Measurements from ENCODE around the gene ADCY9.
"Not testable (repeated sequence)": the region's sequence is repeated elsewhere in the genome, so short reads cannot be mapped to it uniquely, and the experiment has no call there.

Gene ADCY9

DNA sequence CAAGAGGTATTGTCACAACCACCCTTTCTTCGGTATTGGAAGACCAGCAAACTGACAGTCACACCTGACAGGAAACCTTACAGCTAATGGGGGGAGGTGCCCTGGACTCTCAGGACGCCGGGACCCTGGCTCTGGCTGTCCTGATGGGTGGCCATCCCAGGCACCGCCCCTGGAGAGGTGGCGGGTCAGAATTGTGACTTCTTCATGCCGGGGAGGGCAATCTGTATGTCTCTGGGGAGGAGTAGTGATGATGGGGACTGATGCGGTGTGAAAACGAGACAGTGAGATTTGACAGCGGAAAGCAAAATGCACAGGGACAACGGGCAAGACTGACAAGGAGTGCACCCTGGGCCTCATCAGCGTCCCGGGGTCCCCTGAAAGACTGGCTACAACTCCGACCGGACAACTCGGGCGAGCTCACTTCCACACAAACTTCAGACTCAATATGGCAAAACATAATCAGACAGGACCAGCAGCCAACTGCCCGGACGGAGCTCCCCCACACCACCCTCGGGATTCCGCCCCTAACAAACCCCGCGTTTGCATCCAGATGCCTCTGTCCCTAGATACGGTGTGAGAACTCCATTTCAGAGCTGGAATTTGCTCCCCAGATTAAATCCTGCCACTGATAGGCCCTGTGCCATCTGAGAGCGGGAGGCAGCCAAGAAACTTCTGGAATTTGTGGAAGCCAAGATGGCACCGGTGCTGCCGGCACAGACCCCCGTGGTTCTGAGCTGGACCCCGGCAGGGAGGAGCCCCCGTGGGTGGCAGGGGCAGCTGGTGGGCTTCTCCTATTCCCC is 152.2 kb downstream of the ADCY9 start:
- no peak overlapping the region for H3K27ac ChIP-seq (ENCODE audit: low read length, poor library complexity, severe bottlenecking)
- H3K9me3 ChIP-seq (ENCODE audit: control insufficient read depth, low read length) = no peaks in the 10 kb centered on the region
- no peak overlapping the region for H3K14ac ChIP-seq (ENCODE audit: low read length in 2 of 2)
- no peak overlapping the region for H2BK15ac ChIP-seq (ENCODE audit: low read depth, poor library complexity, severe bottlenecking)
- H2AK5ac ChIP-seq (ENCODE audit: low read length, severe bottlenecking) = no peak overlapping the region
- WGBS = 90% methylated on average over 28 of the region's 29 CpGs
- H2BK5ac ChIP-seq (ENCODE audit: low read depth, low read length, poor library complexity, severe bottlenecking) = no peak overlapping the region
- no peak overlapping the region for H3K4ac ChIP-seq (ENCODE audit: low read depth in 1 of 2, low read length in 2 of 2)
- H4K8ac ChIP-seq (ENCODE audit: low read length) = no peak overlapping the region
- no peaks in the 10 kb centered on the region for H3K79me1 ChIP-seq (replicated peaks; ENCODE audit: low read length, poor library complexity, severe bottlenecking)
- H2BK12ac ChIP-seq (ENCODE audit: low read length in 2 of 2) = no peak overlapping the region
- H2AFZ ChIP-seq (ENCODE audit: low read depth, low read length) = no peak overlapping the region
- no peak overlapping the region for H3K23ac ChIP-seq (ENCODE audit: low read length in 2 of 2)
- no peak overlapping the region for H3K9ac ChIP-seq (ENCODE audit: low read length)
- no peak overlapping the region for H2BK120ac ChIP-seq (ENCODE audit: low read depth, low read length)
- H3K18ac ChIP-seq (ENCODE audit: low read depth in 1 of 2, low read length in 2 of 2) = no peak overlapping the region
- H4K91ac ChIP-seq (ENCODE audit: low read length) = no peak overlapping the region
- no peak for DNase-seq
- no peaks in the 10 kb centered on the region for H3K27me3 ChIP-seq (ENCODE audit: control insufficient read depth in 1 of 2, insufficient read depth in 1 of 2, low read length in 2 of 2)
- H3K4me2 ChIP-seq (ENCODE audit: low read length, poor library complexity, severe bottlenecking) = no peak overlapping the region
- peaks cover 19 to 26% of the 10 kb centered on the region in 2 experiments for H3K36me3 ChIP-seq (ENCODE audit: control insufficient read depth in 1 of 2, insufficient read depth in 2 of 2, low read depth in 1 of 2, low read length in 2 of 2)
- H3K4me1 ChIP-seq (ENCODE audit: control insufficient read depth, insufficient read depth, low read depth, low read length) = peaks cover 10% of the 10 kb centered on the region
- H3K4me3 ChIP-seq (ENCODE audit: insufficient read depth in 1 of 2, low read depth in 1 of 2, low read length in 2 of 2) = no peak overlapping the region

DNA sequence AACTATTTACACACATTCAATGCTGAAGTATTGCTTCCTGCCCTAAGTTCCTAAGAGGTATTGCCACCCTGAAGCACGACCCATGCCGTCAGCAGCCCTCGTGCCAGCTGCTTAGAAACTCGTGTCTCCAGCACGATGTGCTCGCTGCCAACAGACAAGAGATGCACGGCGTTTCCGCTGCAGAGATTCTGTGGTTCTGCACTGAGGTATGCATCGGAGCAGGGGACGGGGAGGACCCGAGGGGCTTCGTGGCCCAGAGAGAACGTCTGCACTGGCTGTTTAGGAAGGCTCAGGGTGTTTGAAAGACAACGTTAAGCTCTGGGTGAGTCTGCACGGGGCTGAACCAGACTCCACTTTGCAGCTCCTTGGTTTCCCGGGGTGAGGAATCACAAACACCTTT is 153.0 kb downstream of the ADCY9 start:
- H2BK120ac ChIP-seq (ENCODE audit: low read depth, low read length) = no peak overlapping the region
- H2AK5ac ChIP-seq (ENCODE audit: low read length, severe bottlenecking) = no peak overlapping the region
- peaks cover 19 to 26% of the 10 kb centered on the region in 2 experiments for H3K36me3 ChIP-seq (ENCODE audit: control insufficient read depth in 1 of 2, insufficient read depth in 2 of 2, low read depth in 1 of 2, low read length in 2 of 2)
- no peak overlapping the region for H3K18ac ChIP-seq (ENCODE audit: low read depth in 1 of 2, low read length in 2 of 2)
- H3K79me1 ChIP-seq (replicated peaks; ENCODE audit: low read length, poor library complexity, severe bottlenecking) = no peaks in the 10 kb centered on the region
- H3K4me1 ChIP-seq (ENCODE audit: control insufficient read depth, insufficient read depth, low read depth, low read length) = peaks cover 12% of the 10 kb centered on the region
- H3K14ac ChIP-seq (ENCODE audit: low read length in 2 of 2) = no peak overlapping the region
- H3K9me3 ChIP-seq (ENCODE audit: control insufficient read depth, low read length) = no peaks in the 10 kb centered on the region
- 64% methylated on average over 17 of the region's 17 CpGs for WGBS
- no peak overlapping the region for H2BK15ac ChIP-seq (ENCODE audit: low read depth, poor library complexity, severe bottlenecking)
- DNase-seq = no peak
- H2BK5ac ChIP-seq (ENCODE audit: low read depth, low read length, poor library complexity, severe bottlenecking) = no peak overlapping the region
- H3K9ac ChIP-seq (ENCODE audit: low read length) = peak overlapping the region; percentile 9
- no peak overlapping the region for H2BK12ac ChIP-seq (ENCODE audit: low read length in 2 of 2)
- H3K27me3 ChIP-seq (ENCODE audit: control insufficient read depth in 1 of 2, insufficient read depth in 1 of 2, low read length in 2 of 2) = no peaks in the 10 kb centered on the region
- no peak overlapping the region for H3K27ac ChIP-seq (ENCODE audit: low read length, poor library complexity, severe bottlenecking)
- no peak overlapping the region for H3K4me3 ChIP-seq (ENCODE audit: insufficient read depth in 1 of 2, low read depth in 1 of 2, low read length in 2 of 2)
- no peak overlapping the region for H4K91ac ChIP-seq (ENCODE audit: low read length)
- no peak overlapping the region for H2AFZ ChIP-seq (ENCODE audit: low read depth, low read length)
- H4K8ac ChIP-seq (ENCODE audit: low read length) = no peak overlapping the region
- no peak overlapping the region for H3K4me2 ChIP-seq (ENCODE audit: low read length, poor library complexity, severe bottlenecking)
- H3K4ac ChIP-seq (ENCODE audit: low read depth in 1 of 2, low read length in 2 of 2) = no peak overlapping the region
- H3K23ac ChIP-seq (ENCODE audit: low read length in 2 of 2) = no peak overlapping the region

DNA sequence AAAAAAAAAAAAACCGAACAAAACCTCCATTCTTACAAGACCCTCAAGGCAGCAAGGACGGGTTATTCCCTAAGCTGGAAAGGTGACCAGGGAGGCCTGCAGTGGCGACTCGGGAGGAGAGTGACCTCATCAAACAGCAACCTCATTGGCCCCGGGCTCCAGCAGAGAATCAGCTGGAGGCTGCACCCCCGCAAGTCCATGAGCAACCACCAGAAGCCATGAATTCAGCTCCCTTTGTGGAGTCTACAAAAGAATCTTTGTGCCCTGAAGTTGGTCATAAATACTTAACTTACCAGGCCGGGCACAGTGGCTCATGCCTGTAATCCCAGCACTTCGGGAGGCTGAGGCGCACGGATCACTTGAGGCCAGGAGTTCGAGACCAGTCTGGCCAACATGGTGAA is 154.8 kb downstream of the ADCY9 start:
- Histone ChIP-seq H3K4me2 (ENCODE audit: low read length, poor library complexity, severe bottlenecking) (peak overlapping the region; percentile 70), H2BK12ac (ENCODE audit: low read length in 2 of 2) (no peak overlapping the region), H2AK5ac (ENCODE audit: low read length, severe bottlenecking) (no peak overlapping the region), H3K9me3 (ENCODE audit: control insufficient read depth, low read length) (no peaks in the 10 kb centered on the region), H3K36me3 (ENCODE audit: control insufficient read depth in 1 of 2, insufficient read depth in 2 of 2, low read depth in 1 of 2, low read length in 2 of 2) (peaks cover 16 to 20% of the 10 kb centered on the region in 2 experiments), H3K79me1 (replicated peaks; ENCODE audit: low read length, poor library complexity, severe bottlenecking) (no peaks in the 10 kb centered on the region), H2BK5ac (ENCODE audit: low read depth, low read length, poor library complexity, severe bottlenecking) (no peak overlapping the region), H3K14ac (ENCODE audit: low read length in 2 of 2) (no peak overlapping the region), H3K9ac (ENCODE audit: low read length) (peak overlapping the region; percentile 94), H2AFZ (ENCODE audit: low read depth, low read length) (no peak overlapping the region), H3K18ac (ENCODE audit: low read depth in 1 of 2, low read length in 2 of 2) (peak overlapping the region in 1 of 2 experiments; percentile 34), H4K91ac (ENCODE audit: low read length) (no peak overlapping the region), H3K4me1 (ENCODE audit: control insufficient read depth, insufficient read depth, low read depth, low read length) (peaks cover 12% of the 10 kb centered on the region), H3K27ac (ENCODE audit: low read length, poor library complexity, severe bottlenecking) (peak overlapping the region; percentile 76), H2BK15ac (ENCODE audit: low read depth, poor library complexity, severe bottlenecking) (no peak overlapping the region), H2BK120ac (ENCODE audit: low read depth, low read length) (no peak overlapping the region), H3K23ac (ENCODE audit: low read length in 2 of 2) (no peak overlapping the region), H3K4ac (ENCODE audit: low read depth in 1 of 2, low read length in 2 of 2) (no peak overlapping the region), H4K8ac (ENCODE audit: low read length) (no peak overlapping the region), H3K4me3 (ENCODE audit: insufficient read depth in 1 of 2, low read depth in 1 of 2, low read length in 2 of 2) (peak overlapping the region in 1 of 2 experiments; percentile 76), H3K27me3 (ENCODE audit: control insufficient read depth in 1 of 2, insufficient read depth in 1 of 2, low read length in 2 of 2) (peaks cover 0 to 4% of the 10 kb centered on the region in 2 experiments)
- 85% methylated on average over 10 of the region's 11 CpGs for WGBS
- DNase-seq = no peak

DNA sequence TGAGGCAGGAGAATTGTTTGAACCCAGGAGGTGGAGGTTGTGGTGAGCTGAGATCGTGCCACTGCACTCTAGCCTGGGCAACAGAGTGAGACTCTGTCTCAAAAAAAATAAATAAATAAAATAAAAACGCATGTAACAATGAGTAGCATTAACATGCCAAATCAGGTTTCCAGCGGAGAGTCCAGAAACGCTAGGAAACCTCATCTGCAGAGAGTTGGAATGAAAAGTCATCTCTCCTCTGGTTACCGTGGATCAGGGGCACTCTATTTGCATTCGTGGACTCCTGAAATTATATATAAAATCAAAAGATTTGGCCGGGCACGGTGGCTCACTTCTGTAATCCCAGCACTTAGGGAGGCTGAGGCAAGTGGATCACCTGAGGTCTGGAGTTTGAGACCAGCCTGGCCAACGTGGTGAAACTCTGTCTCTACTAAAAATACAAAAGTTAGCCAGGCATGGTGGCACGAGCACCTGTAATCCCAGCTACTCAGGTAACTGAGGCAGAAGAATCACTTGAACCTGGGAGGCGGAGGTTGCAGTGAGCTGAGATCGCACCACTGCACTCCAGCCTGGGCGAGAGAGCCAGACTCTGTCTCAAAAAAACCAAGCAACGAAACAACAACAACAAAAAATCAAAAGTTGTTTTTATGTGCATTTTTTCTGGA is 156.2 kb downstream of the ADCY9 start:
- not testable (repeated sequence) for H3K14ac ChIP-seq (ENCODE audit: low read length in 2 of 2); H2AFZ ChIP-seq (ENCODE audit: low read depth, low read length); H3K36me3 ChIP-seq (ENCODE audit: control insufficient read depth in 1 of 2, insufficient read depth in 2 of 2, low read depth in 1 of 2, low read length in 2 of 2); H2BK5ac ChIP-seq (ENCODE audit: low read depth, low read length, poor library complexity, severe bottlenecking); DNase-seq; H3K9me3 ChIP-seq (ENCODE audit: control insufficient read depth, low read length); H3K4ac ChIP-seq (ENCODE audit: low read depth in 1 of 2, low read length in 2 of 2); H3K27me3 ChIP-seq (ENCODE audit: control insufficient read depth in 1 of 2, insufficient read depth in 1 of 2, low read length in 2 of 2); H3K23ac ChIP-seq (ENCODE audit: low read length in 2 of 2); H3K79me1 ChIP-seq (replicated peaks; ENCODE audit: low read length, poor library complexity, severe bottlenecking); H4K8ac ChIP-seq (ENCODE audit: low read length); H2AK5ac ChIP-seq (ENCODE audit: low read length, severe bottlenecking); H4K91ac ChIP-seq (ENCODE audit: low read length); H2BK120ac ChIP-seq (ENCODE audit: low read depth, low read length); H2BK12ac ChIP-seq (ENCODE audit: low read length in 2 of 2); H3K18ac ChIP-seq (ENCODE audit: low read depth in 1 of 2, low read length in 2 of 2); H2BK15ac ChIP-seq (ENCODE audit: low read depth, poor library complexity, severe bottlenecking)
- peak overlapping the region in 1 of 2 experiments; percentile 76 for H3K4me3 ChIP-seq (ENCODE audit: insufficient read depth in 1 of 2, low read depth in 1 of 2, low read length in 2 of 2)
- 97% methylated on average over 13 of the region's 14 CpGs for WGBS
- H3K4me2 ChIP-seq (ENCODE audit: low read length, poor library complexity, severe bottlenecking) = peak overlapping the region; percentile 82
- H3K4me1 ChIP-seq (ENCODE audit: control insufficient read depth, insufficient read depth, low read depth, low read length) = peaks cover 12% of the 10 kb centered on the region
- peak overlapping the region; percentile 94 for H3K9ac ChIP-seq (ENCODE audit: low read length)
- H3K27ac ChIP-seq (ENCODE audit: low read length, poor library complexity, severe bottlenecking) = peak overlapping the region; percentile 76
